ENCODE results near the gene P2RY6. TPM values are rescaled to one million over a fixed set of nuclear protein-coding genes. Genes with fewer than 3 reads are reported as not detected.

P2RY6 gene
- total RNA-seq, 3 donors from 2014 or later: 1.9 to 4.3 (median 2.8) TPM

DNA sequence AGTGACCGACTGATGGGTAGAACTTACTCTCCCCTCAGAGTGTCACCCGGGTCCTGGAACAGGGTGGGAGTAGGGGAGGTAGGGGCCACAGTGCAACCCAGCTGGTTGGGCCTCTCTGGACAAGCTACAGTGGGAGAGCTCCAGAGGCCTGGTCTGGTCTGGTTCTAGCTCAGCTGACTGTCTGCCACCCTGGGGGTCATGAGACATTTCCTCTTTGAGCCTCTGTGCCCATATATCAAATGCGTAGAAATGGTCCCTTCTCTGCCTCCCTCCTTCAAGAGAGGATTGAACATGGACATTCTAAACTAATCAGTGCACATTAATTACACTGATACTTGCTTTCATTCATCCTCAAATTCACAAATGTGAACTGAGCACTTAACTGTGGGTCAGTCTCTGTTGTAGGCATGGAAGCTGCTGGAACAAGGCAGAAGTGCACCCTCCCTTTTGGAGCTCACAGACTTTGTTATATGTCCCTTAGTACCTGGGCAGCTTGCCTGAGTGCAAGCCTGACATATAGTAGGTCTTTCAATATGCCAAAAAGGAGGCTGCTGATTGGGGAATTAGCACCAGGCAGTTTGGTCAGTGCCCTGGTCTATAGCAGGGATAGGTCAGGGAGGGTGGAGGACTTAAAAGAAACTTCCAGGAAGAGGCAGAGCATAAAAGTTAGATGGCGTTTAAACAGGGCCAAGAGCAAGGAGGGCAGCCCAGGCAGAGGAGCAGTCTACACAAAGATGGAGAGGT lies 61.7 kb downstream of the P2RY6 start:
- ATAC-seq (no peak), DNase-seq (no peak)
- Histone ChIP-seq H3K9me3 (no peaks in the 10 kb centered on the region), H3K36me3 (ENCODE audit: low read depth) (no peaks in the 10 kb centered on the region), H3K4me3 (no peak overlapping the region), H3K4me1 (ENCODE audit: low read depth) (peaks cover 4% of the 10 kb centered on the region)
- intact Hi-C loops (cut with DNase I, micrococcal nuclease): no loop called here
- TF ChIP-seq, protein P1, sequence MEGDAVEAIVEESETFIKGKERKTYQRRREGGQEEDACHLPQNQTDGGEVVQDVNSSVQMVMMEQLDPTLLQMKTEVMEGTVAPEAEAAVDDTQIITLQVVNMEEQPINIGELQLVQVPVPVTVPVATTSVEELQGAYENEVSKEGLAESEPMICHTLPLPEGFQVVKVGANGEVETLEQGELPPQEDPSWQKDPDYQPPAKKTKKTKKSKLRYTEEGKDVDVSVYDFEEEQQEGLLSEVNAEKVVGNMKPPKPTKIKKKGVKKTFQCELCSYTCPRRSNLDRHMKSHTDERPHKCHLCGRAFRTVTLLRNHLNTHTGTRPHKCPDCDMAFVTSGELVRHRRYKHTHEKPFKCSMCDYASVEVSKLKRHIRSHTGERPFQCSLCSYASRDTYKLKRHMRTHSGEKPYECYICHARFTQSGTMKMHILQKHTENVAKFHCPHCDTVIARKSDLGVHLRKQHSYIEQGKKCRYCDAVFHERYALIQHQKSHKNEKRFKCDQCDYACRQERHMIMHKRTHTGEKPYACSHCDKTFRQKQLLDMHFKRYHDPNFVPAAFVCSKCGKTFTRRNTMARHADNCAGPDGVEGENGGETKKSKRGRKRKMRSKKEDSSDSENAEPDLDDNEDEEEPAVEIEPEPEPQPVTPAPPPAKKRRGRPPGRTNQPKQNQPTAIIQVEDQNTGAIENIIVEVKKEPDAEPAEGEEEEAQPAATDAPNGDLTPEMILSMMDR (IDR thresholded peaks at IDR 0.05): no peak

DNA sequence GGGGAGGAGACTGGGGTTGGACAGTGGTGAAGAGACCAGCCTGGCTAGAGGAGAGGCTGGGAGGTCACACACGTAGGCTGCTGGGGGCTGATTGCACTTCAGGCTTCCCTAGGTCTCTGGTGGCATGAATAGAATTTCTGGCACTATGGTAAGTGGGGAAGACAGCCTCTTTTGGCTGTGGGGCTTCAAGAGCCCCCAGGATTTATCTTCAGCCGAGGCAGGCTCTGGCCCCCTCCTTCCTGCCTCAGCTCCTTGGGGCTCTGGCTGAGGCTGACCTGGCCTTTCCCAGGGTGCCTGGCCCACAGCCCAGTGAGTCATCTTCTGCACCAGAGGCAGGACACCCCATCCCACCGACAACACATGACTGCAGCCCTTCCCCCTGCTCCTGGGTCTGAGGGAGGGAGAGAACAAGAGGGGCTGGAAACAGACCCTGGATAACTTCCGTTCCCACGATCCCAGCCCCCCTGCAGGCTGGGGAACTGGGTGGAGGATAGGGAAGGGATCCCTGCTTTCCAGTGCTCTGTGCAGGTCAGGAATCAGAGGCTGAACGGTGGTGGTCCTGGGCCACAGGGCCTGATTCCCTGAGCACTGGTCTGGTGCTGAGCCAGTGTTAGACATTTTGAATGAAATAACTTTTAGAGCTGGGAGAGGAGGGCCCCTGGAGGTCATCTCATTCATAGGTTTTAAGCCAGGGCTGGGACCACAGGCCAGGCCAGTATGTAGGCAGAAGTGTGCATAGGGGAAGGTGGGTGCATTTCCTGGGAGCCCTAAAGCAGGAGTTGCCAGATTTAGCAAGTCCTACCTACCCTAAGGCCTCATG lies 62.5 kb downstream of the P2RY6 start:
- Histone ChIP-seq H3K9me3 (no peaks in the 10 kb centered on the region), H3K4me3 (no peak overlapping the region), H3K36me3 (ENCODE audit: low read depth) (no peaks in the 10 kb centered on the region), H3K4me1 (ENCODE audit: low read depth) (peaks cover 4% of the 10 kb centered on the region)
- ATAC-seq: peak; percentile 36
- TF ChIP-seq, protein P1 (IDR thresholded peaks at IDR 0.05): no peak
- DNase-seq: peak; percentile 53 to 73 (median 67)
- intact Hi-C loops (cut with DNase I, micrococcal nuclease): loop anchor here (5.0 kb wide), 1 partner anchor 37 kb away; no protein-coding TSS in a partner anchor

DNA sequence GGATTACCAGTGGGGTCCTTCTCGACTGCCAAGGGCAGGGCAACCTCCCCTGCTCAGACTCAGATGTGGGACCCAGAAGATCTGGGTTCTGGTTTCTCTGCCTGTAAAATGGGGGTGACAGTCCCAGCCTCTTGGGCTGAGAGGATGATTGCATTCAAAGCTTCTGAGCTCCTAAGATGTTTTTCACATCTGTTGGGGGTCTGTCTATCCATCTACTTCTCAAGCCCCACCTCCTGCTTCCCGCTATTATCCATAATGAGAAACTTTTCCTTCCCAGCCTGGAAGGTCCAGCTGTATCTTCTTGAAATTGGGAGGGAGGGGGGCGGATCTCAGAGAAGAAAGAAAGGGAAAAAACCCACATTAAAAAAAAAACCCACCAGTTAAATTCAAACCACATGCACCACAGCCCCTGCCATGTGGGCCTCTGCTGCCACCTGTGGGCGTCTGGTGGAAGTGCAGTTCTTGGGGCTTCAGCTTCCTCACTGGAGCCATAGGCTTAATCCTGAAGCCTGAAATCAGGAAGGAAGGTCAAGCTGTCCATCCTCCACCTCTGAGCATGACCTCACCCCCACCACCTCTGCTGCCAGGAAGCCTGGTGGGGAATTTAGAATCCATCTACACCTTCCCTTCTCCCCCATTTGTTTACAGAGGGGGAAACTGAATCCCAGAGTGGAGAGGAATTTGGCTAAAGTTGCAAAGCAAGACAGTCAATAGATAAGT lies 63.2 kb downstream of the P2RY6 start:
- H3K4me3 ChIP-seq: no peak overlapping the region
- no peaks in the 10 kb centered on the region for H3K9me3 ChIP-seq
- peak; percentile 90 for ATAC-seq
- intact Hi-C loops (cut with DNase I, micrococcal nuclease): loop anchor here (5.0 kb wide), 1 partner anchor 38 kb away; no protein-coding TSS in a partner anchor
- H3K36me3 ChIP-seq (ENCODE audit: low read depth): no peaks in the 10 kb centered on the region
- H3K4me1 ChIP-seq (ENCODE audit: low read depth): peaks cover 4% of the 10 kb centered on the region
- TF ChIP-seq, protein P1 (IDR thresholded peaks at IDR 0.05): peak; percentile 97
- DNase-seq: peak; percentile 74 to 92 (median 87)

DNA sequence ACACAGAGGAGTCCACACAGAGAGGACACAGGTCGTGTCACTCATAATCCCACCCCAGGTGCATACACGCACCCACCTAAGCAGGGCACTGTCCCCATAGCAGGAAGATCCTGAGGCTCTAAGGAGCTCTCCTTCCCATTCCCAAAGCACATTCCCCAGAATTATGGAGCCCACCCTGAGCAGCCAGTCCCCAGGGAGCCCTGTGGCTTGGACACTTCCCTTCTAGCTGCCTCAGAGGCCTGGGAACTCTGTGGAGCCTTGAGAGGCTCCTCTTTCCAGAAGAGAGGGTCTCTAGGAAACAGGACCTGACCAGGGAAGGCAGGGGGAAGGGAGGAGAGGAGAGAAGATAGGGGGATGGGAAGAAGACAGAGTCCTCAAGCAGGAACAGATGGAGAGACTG lies 65.7 kb downstream of the P2RY6 start:
- DNase-seq: no peak
- Histone ChIP-seq H3K9me3 (no peaks in the 10 kb centered on the region), H3K4me3 (no peak overlapping the region), H3K4me1 (ENCODE audit: low read depth) (no peaks in the 10 kb centered on the region), H3K36me3 (ENCODE audit: low read depth) (no peaks in the 10 kb centered on the region)
- TF ChIP-seq, protein P1 (IDR thresholded peaks at IDR 0.05): no peak
- no peak for ATAC-seq
- intact Hi-C loops (cut with DNase I, micrococcal nuclease): loop anchor here (5.0 kb wide), 1 partner anchor 41 kb away; no protein-coding TSS in a partner anchor

DNA sequence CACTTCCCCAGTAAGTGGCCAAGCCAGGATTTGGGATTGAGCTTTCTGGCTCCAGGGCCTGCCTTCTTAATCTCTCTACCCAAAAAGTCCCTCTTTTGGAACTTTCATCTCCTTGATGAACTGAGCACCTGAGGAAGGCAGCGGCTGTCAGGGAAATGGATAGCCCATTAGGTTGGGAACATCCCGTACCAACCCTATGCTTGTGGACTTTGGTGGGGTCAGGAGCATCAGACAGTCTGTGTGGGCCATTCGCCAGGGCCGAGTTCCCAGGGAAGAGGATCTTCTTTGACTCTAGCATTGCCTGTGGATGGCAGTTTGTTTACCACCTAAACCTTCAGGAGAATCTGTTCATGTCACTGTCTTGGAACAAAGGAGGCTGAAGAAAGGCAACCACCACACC lies 66.1 kb downstream of the P2RY6 start:
- Histone ChIP-seq H3K4me1 (ENCODE audit: low read depth) (no peaks in the 10 kb centered on the region), H3K9me3 (no peaks in the 10 kb centered on the region), H3K4me3 (no peak overlapping the region), H3K36me3 (ENCODE audit: low read depth) (no peaks in the 10 kb centered on the region)
- intact Hi-C loops (cut with DNase I, micrococcal nuclease): loop anchor here (5.0 kb wide), 1 partner anchor 41 kb away; no protein-coding TSS in a partner anchor
- TF ChIP-seq, protein P1 (IDR thresholded peaks at IDR 0.05): no peak
- no peak for ATAC-seq
- no peak for DNase-seq

Measured in mucosa of descending colon (tissue), 3 donors.